H9 (cell line): Measurements from ENCODE around the gene ANKMY1. TPM values are rescaled to one million over a fixed set of nuclear protein-coding genes. Genes with fewer than 3 reads are reported as not detected.

ENCODE experiments used
- DNase-seq: peaks from one replicate; pipeline ENCODE4 v3.0.0-alpha.2; 2017
- H2AFZ ChIP-seq: one replicate; pipeline ENCODE4 v1.6.1; 2013; ENCODE audit warnings: mild to moderate bottlenecking, low read length, control low read depth, moderate library complexity
- H2AK5ac ChIP-seq: 2 replicates; pipeline ENCODE4 v1.6.1; 2013; ENCODE audit warnings: low read length, control low read depth, mixed read lengths; ENCODE audit not compliant: insufficient read length
- H2BK120ac ChIP-seq: one replicate; pipeline ENCODE4 v1.6.1; 2013; ENCODE audit warnings: low read depth, mild to moderate bottlenecking, low read length, control low read depth, inconsistent platforms; ENCODE audit not compliant: poor library complexity, severe bottlenecking
- H2BK12ac ChIP-seq: 2 replicates; pipeline ENCODE4 v1.6.1; 2013; ENCODE audit warnings: low read length, control low read depth, mixed read lengths, low read depth; ENCODE audit not compliant: insufficient read length
- H2BK15ac ChIP-seq: 2 replicates; pipeline ENCODE4 v1.6.1; 2013; ENCODE audit warnings: low read depth, low read length, control low read depth
- H2BK20ac ChIP-seq: one replicate; pipeline ENCODE4 v1.6.1; 2013; ENCODE audit warnings: low read depth, mild to moderate bottlenecking, low read length, control low read depth, inconsistent platforms; ENCODE audit not compliant: poor library complexity, severe bottlenecking
- H2BK5ac ChIP-seq: 2 replicates; pipeline ENCODE4 v1.6.1; 2013; ENCODE audit warnings: low read length, control low read depth, mixed read lengths; ENCODE audit not compliant: insufficient read length
- H3K14ac ChIP-seq: 2 replicates; pipeline ENCODE4 v1.6.1; 2013; ENCODE audit warnings: low read length, control low read depth; ENCODE audit not compliant: insufficient read depth
- H3K18ac ChIP-seq: 2 replicates; pipeline ENCODE4 v1.6.1; 2013; ENCODE audit warnings: low read depth, mild to moderate bottlenecking, mixed read lengths, low read length, control low read depth; ENCODE audit not compliant: insufficient read length
- H3K23ac ChIP-seq: 2 replicates; pipeline ENCODE4 v1.6.1; 2013; ENCODE audit warnings: low read length, control low read depth, mixed read lengths, low read depth; ENCODE audit not compliant: insufficient read length
- H3K23me2 ChIP-seq: 2 replicates; pipeline ENCODE4 v1.6.1; 2013; ENCODE audit warnings: low read depth, mild to moderate bottlenecking, mixed read lengths, low read length, control low read depth; ENCODE audit not compliant: insufficient read length, poor library complexity, severe bottlenecking
- H3K27ac ChIP-seq: 2 replicates; pipeline ENCODE4 v1.5.1; 2013; ENCODE audit warnings: low read length, control low read depth, mixed read lengths, low read depth; ENCODE audit not compliant: insufficient read length
- H3K27me3 ChIP-seq: 2 replicates; pipeline ENCODE4 v1.6.1; 2013; ENCODE audit warnings: low read length, control low read depth, inconsistent platforms; ENCODE audit not compliant: insufficient read depth
- H3K4ac ChIP-seq: 2 replicates; pipeline ENCODE4 v1.6.1; 2013; ENCODE audit warnings: low read depth, mild to moderate bottlenecking, control low read depth, inconsistent platforms, low read length, moderate library complexity
- H3K4me1 ChIP-seq: 2 replicates; pipeline ENCODE4 v1.6.1; 2013; ENCODE audit warnings: low read length, control low read depth, inconsistent platforms; ENCODE audit not compliant: insufficient read depth
- H3K4me2 ChIP-seq: 2 replicates; pipeline ENCODE4 v1.6.1; 2013; ENCODE audit warnings: low read length, control low read depth, mixed read lengths; ENCODE audit not compliant: insufficient read length, insufficient read depth
- H3K56ac ChIP-seq: 2 replicates; pipeline ENCODE4 v1.6.1; 2013; ENCODE audit warnings: low read depth, mild to moderate bottlenecking, mixed read lengths, low read length, control low read depth; ENCODE audit not compliant: insufficient read length
- H3K79me1 ChIP-seq: 2 replicates; pipeline ENCODE4 v1.6.1; 2013; ENCODE audit warnings: low read depth, mild to moderate bottlenecking, moderate library complexity, low read length, control low read depth, inconsistent platforms; ENCODE audit not compliant: insufficient read depth, poor library complexity, severe bottlenecking
- H3K79me2 ChIP-seq: 2 replicates; pipeline ENCODE4 v1.6.1; 2013; ENCODE audit warnings: low read length, control low read depth, inconsistent platforms; ENCODE audit not compliant: insufficient read depth
- H3K9ac ChIP-seq: 2 replicates; pipeline ENCODE4 v1.6.1; 2013; ENCODE audit warnings: low read length, control low read depth, mixed read lengths; ENCODE audit not compliant: insufficient read length; ENCODE audit errors: extremely low read depth
- H3K9me3 ChIP-seq: one replicate; pipeline ENCODE4 v1.6.1; 2013; ENCODE audit warnings: low read depth, low read length, inconsistent platforms; ENCODE audit not compliant: control insufficient read depth
- H3T11ph ChIP-seq: one replicate; pipeline ENCODE4 v1.6.1; 2013; ENCODE audit warnings: mild to moderate bottlenecking, low read length, control low read depth, inconsistent platforms
- H4K20me1 ChIP-seq: one replicate; pipeline ENCODE4 v1.6.1; 2013; ENCODE audit not compliant: control insufficient read depth, insufficient read length, insufficient read depth
- H4K5ac ChIP-seq: 2 replicates; pipeline ENCODE4 v1.6.1; 2013; ENCODE audit warnings: low read depth, mild to moderate bottlenecking, mixed read lengths, low read length, control low read depth; ENCODE audit not compliant: insufficient read length
- H4K8ac ChIP-seq: replicated peaks from 2 replicates; pipeline ENCODE4 v1.6.1; 2013; ENCODE audit warnings: low read length, control low read depth, mixed read lengths, low read depth; ENCODE audit not compliant: insufficient read length
- H4K91ac ChIP-seq: 2 replicates; pipeline ENCODE4 v1.6.1; 2013; ENCODE audit warnings: low read depth, mild to moderate bottlenecking, moderate library complexity, mixed read lengths, low read length, control low read depth; ENCODE audit not compliant: insufficient read length
- H3K27ac Mint-ChIP-seq, 3 experiments: 2 replicates in 2 of 3; 3 replicates in 1 of 3; pipeline ENCODE4 v1.8.0; 2020 to 2021; ENCODE audit warnings: mixed read lengths in 3 of 3, mild to moderate bottlenecking in 1 of 3, moderate library complexity in 1 of 3
- H3K27me3 Mint-ChIP-seq: 2 replicates; pipeline ENCODE4 v1.8.0; 2021; ENCODE audit warnings: low read depth, mild to moderate bottlenecking, moderate library complexity, mixed read lengths
- H3K36me3 Mint-ChIP-seq, 3 experiments: 2 replicates in 2 of 3; 3 replicates in 1 of 3; pipeline ENCODE4 v1.8.0; 2020 to 2021; ENCODE audit warnings: low read depth in 3 of 3, mixed read lengths in 3 of 3; ENCODE audit not compliant: insufficient read depth in 1 of 3
- H3K4me1 Mint-ChIP-seq, 2 experiments: 2 replicates each; pipeline ENCODE4 v1.8.0; 2020; ENCODE audit warnings: mixed read lengths in 2 of 2
- H3K4me3 Mint-ChIP-seq, 2 experiments: 2 replicates in 1 of 2; 3 replicates in 1 of 2; pipeline ENCODE4 v1.8.0; 2020 to 2021; ENCODE audit warnings: mild to moderate bottlenecking in 2 of 2, mixed read lengths in 2 of 2, moderate library complexity in 1 of 2
- H3K9me3 Mint-ChIP-seq, 2 experiments: 2 replicates in 1 of 2; 3 replicates in 1 of 2; pipeline ENCODE4 v1.8.0; 2020; ENCODE audit warnings: mild to moderate bottlenecking in 2 of 2, mixed read lengths in 2 of 2, moderate library complexity in 1 of 2
- WGBS: extraction: QIAGEN DNeasy Blood & Tissue Kit; methylation state at CpG from one replicate; pipeline ENCODE4 v1.1.7; 2013; ENCODE audit warnings: missing lambda C conversion rate, low lambda C conversion rate, mixed read lengths; ENCODE audit not compliant: insufficient read length; ENCODE audit errors: extremely low coverage; 5-methylcytosine and 5-hydroxymethylcytosine counted together
- total RNA-seq: library from RNA; stranded (reverse); gene quantifications from 2 replicates; pipeline ENCODE4 v1.2.1, GENCODE V29; 2021
- TF ChIP-seq, protein P1 (sequence below): fragments of 200-600 bp; sonication (generic); conservative IDR thresholded peaks from 3 replicates; pipeline ENCODE4 v1.8.0; 2021; ENCODE audit warnings: antibody characterized with exemption, mild to moderate bottlenecking

Gene ANKMY1
- total RNA-seq, 1 experiment from 2014 or later = 13.7 TPM

DNA sequence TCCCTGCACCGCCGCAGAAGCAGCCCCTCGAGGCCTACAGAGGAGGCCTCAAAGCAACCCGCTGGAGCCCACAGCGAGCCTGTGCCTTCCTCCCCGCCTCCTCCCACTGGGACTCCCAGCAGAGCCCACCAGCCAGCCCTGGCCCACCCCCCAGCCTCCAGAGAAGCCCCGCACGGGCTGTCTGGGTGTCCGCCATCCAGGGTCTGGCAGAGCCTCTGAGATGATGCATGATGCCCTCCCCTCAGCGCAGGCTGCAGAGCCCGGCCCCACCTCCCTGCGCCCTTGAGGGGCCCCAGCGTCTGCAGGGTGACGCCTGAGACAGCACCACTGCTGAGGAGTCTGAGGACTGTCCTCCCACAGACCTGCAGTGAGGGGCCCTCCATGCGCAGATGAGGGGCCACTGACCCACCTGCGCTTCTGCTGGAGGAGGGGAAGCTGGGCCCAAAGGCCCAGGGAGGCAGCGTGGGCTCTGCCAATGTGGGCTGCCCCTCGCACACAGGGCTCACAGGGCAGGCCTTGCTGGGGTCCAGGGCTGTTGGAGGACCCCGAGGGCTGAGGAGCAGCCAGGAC is 91.1 kb downstream of the ANKMY1 start:
- Histone ChIP-seq H3K23ac (no peak overlapping the region), H3K4ac (no peak overlapping the region), H3K9ac (no peak overlapping the region), H3K18ac (no peak overlapping the region), H2BK12ac (no peak overlapping the region), H3K27me3 (no peaks in the 10 kb centered on the region), H3K79me1 (no peaks in the 10 kb centered on the region), H4K8ac (no peak overlapping the region), H2BK15ac (no peak overlapping the region), H4K5ac (no peak overlapping the region), H3K4me1 (no peaks in the 10 kb centered on the region), H3K23me2 (no peaks in the 10 kb centered on the region), H2BK20ac (no peak overlapping the region), H2AK5ac (no peak overlapping the region), H3K9me3 (no peaks in the 10 kb centered on the region), H2AFZ (no peak overlapping the region), H3K79me2 (no peaks in the 10 kb centered on the region), H2BK5ac (no peak overlapping the region), H3K56ac (no peak overlapping the region), H3K27ac (no peak overlapping the region), H3K4me2 (no peak overlapping the region), H3K14ac (no peak overlapping the region), H4K20me1 (no peaks in the 10 kb centered on the region), H3T11ph (no peak overlapping the region), H2BK120ac (no peak overlapping the region), H4K91ac (no peak overlapping the region)
- Mint-ChIP-seq H3K4me3 (no peak overlapping the region), H3K4me1 (peaks cover 2 to 3% of the 10 kb centered on the region in 2 experiments; a peak in 2 of 4 replicates), H3K27ac (no peak overlapping the region), H3K9me3 (no peaks in the 10 kb centered on the region), H3K27me3 (peaks cover 8% of the 10 kb centered on the region; the same call in 1 of the 2 replicates), H3K36me3 (peaks cover 0 to 16% (median 16%) of the 10 kb centered on the region in 3 experiments; a peak in 6 of 7 replicates)
- no CpG with 5 or more reads among the region's 19 CpGs for WGBS
- peak; percentile 20 for DNase-seq
- TF ChIP-seq, protein P1, sequence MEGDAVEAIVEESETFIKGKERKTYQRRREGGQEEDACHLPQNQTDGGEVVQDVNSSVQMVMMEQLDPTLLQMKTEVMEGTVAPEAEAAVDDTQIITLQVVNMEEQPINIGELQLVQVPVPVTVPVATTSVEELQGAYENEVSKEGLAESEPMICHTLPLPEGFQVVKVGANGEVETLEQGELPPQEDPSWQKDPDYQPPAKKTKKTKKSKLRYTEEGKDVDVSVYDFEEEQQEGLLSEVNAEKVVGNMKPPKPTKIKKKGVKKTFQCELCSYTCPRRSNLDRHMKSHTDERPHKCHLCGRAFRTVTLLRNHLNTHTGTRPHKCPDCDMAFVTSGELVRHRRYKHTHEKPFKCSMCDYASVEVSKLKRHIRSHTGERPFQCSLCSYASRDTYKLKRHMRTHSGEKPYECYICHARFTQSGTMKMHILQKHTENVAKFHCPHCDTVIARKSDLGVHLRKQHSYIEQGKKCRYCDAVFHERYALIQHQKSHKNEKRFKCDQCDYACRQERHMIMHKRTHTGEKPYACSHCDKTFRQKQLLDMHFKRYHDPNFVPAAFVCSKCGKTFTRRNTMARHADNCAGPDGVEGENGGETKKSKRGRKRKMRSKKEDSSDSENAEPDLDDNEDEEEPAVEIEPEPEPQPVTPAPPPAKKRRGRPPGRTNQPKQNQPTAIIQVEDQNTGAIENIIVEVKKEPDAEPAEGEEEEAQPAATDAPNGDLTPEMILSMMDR = no peak
